HG02870 (cell line): ENCODE results near the gene ANKS4B.
"Not testable (repeated sequence)": the region's sequence is repeated elsewhere in the genome, so short reads cannot be mapped to it uniquely, and the experiment has no call there.

Experiments used
- ATAC-seq: cut with Tn5 transposase; IDR thresholded peaks from one replicate; pipeline ENCODE4 v1.9.1; 2021; ENCODE audit warnings: mild to moderate bottlenecking, moderate library complexity; ENCODE audit not compliant: unreplicated experiment

ANKS4B gene

GRCh38 chr16:21289789-21290188 is 56.3 kb downstream of the ANKS4B start:
- ATAC-seq: not testable (repeated sequence)

GRCh38 chr16:21300309-21301167 is 67.0 kb downstream of the ANKS4B start:
- ATAC-seq: peak; percentile 53

GRCh38 chr16:21301168-21301894 is 67.8 kb downstream of the ANKS4B start:
- ATAC-seq: no peak

- no peak for ATAC-seq
These were observed 68.4 kb downstream of the ANKS4B start for GRCh38 chr16:21301895-21302291.

GRCh38 chr16:21302454-21302853 is 69.0 kb downstream of the ANKS4B start:
- no peak for ATAC-seq

- no peak for ATAC-seq
These were observed 69.5 kb downstream of the ANKS4B start for GRCh38 chr16:21302898-21303528.
